K562 (cell line): ENCODE data around the gene VEGFA. TPM values are rescaled to one million over a fixed set of nuclear protein-coding genes. Genes with fewer than 3 reads are reported as not detected.
A peak's percentile ranks its signal among the peaks of the same experiment; 100 is the strongest.

Experiments used
- ARID2 ChIP-seq: fragments of 450-650 bp; IDR thresholded peaks from 2 replicates; pipeline ENCODE4 v1.6.1; 2017; ENCODE audit warnings: antibody characterized with exemption, mild to moderate bottlenecking
- ATF7 ChIP-seq: fragments of 450-650 bp; IDR thresholded peaks from 2 replicates; pipeline ENCODE4 v1.7.1; 2014; ENCODE audit warnings: mild to moderate bottlenecking, moderate library complexity
- BRCA1 ChIP-seq, 2 experiments: fragments of 450-650 bp in 1 of 2; sonication (generic) in 1 of 2; formaldehyde crosslinking in 1 of 2; IDR thresholded peaks; 2 replicates each; pipeline versions ENCODE4 v1.5.0 to v1.6.1; 2017 to 2020; ENCODE audit warnings: mild to moderate bottlenecking in 1 of 2, missing genetic modification reagents in 1 of 2
- BRD4 ChIP-seq: fragments of 200-600 bp; sonication (generic); IDR thresholded peaks from 2 replicates; pipeline ENCODE4 v1.6.1; 2017; ENCODE audit warnings: inconsistent platforms
- CHD2 ChIP-seq: IDR thresholded peaks from 2 replicates; pipeline ENCODE4 v1.6.1; 2011; ENCODE audit warnings: low read depth, low read length
- CREM ChIP-seq: IDR thresholded peaks from 2 replicates; pipeline ENCODE4 v1.6.1; 2014; ENCODE audit warnings: antibody characterized with exemption, low read depth
- GATAD2B ChIP-seq: fragments of 450-650 bp; IDR thresholded peaks from 2 replicates; pipeline ENCODE4 v1.6.1; 2017; ENCODE audit warnings: mild to moderate bottlenecking, borderline replicate concordance
- GTF2E2 ChIP-seq: fragments of 200-800 bp; sonication (Bioruptor generic); IDR thresholded peaks from 2 replicates; pipeline ENCODE4 v1.6.1; 2016; ENCODE audit warnings: missing genetic modification characterization, missing compliant biosample characterization
- HCFC1 ChIP-seq: IDR thresholded peaks from 2 replicates; pipeline ENCODE4 v1.6.1; 2012; ENCODE audit warnings: low read depth, low read length, improper control_type of control experiment
- HDAC1 ChIP-seq, 2 experiments: fragments of 450-650 bp; IDR thresholded peaks; 2 replicates each; pipeline ENCODE4 v1.6.1; 2016 to 2017; ENCODE audit warnings: inconsistent platforms in 1 of 2, mild to moderate bottlenecking in 1 of 2, moderate library complexity in 1 of 2
- KDM5B ChIP-seq: fragments of 200-600 bp; sonication (generic); IDR thresholded peaks from 2 replicates; pipeline ENCODE4 v1.6.1; 2012; ENCODE audit warnings: low read depth, mild to moderate bottlenecking, moderate library complexity, low read length, control low read depth, inconsistent platforms; ENCODE audit not compliant: insufficient replicate concordance
- L3MBTL2 ChIP-seq: fragments of 450-650 bp; IDR thresholded peaks from 2 replicates; pipeline ENCODE4 v1.6.1; 2016; ENCODE audit warnings: mild to moderate bottlenecking, moderate library complexity
- MLX ChIP-seq, 2 experiments: fragments of 450-650 bp in 1 of 2; sonication (generic) in 1 of 2; formaldehyde crosslinking; conservative IDR thresholded peaks; 2 replicates each; pipeline versions ENCODE4 v1.4.0 to v1.8.1; 2020 to 2022; ENCODE audit warnings: mild to moderate bottlenecking in 1 of 2, missing genetic modification reagents in 1 of 2
- NFE2 ChIP-seq: IDR thresholded peaks from 2 replicates; pipeline ENCODE4 v1.6.1; 2014; ENCODE audit warnings: antibody characterized with exemption, low read depth
- NFIX ChIP-seq: fragments of 250-450 bp; sonication (Bioruptor Pico); IDR thresholded peaks from 2 replicates; pipeline ENCODE4 v1.4.0; 2020; ENCODE audit warnings: low read depth, mild to moderate bottlenecking, moderate library complexity
- NONO ChIP-seq, 2 experiments: fragments of 200-400 bp in 1 of 2; fragments of 450-650 bp in 1 of 2; formaldehyde crosslinking in 1 of 2; IDR thresholded peaks; 2 replicates each; pipeline ENCODE4 v1.6.1; 2017; ENCODE audit warnings: low read depth in 2 of 2, mild to moderate bottlenecking in 2 of 2, moderate library complexity in 2 of 2, low read length in 1 of 2
- RUNX1 ChIP-seq: sonication (generic); IDR thresholded peaks from 2 replicates; pipeline ENCODE4 v1.6.1; 2016; ENCODE audit warnings: antibody characterized with exemption, low read depth
- SIRT6 ChIP-seq: IDR thresholded peaks from one replicate; pipeline ENCODE4 v1.6.1; 2012; ENCODE audit warnings: low read depth, mild to moderate bottlenecking, control low read depth, inconsistent platforms, low read length, moderate library complexity
- TAF1 ChIP-seq: IDR thresholded peaks from 2 replicates; pipeline ENCODE4 v1.6.1; 2011; ENCODE audit warnings: mild to moderate bottlenecking, low read length, moderate library complexity; ENCODE audit not compliant: insufficient read depth, control insufficient read depth, severe bottlenecking; ENCODE audit errors: extremely low read depth
- TEAD1 ChIP-seq, 2 experiments: fragments of 450-650 bp in 1 of 2; sonication (generic) in 1 of 2; formaldehyde crosslinking; IDR thresholded peaks; 2 replicates each; pipeline versions ENCODE4 v1.4.0 to v1.8.0; 2020 to 2022; ENCODE audit warnings: mild to moderate bottlenecking in 2 of 2, missing genetic modification reagents in 1 of 2
- TRIM25 ChIP-seq: fragments of 450-650 bp; IDR thresholded peaks from 2 replicates; pipeline ENCODE4 v1.7.0; 2016; ENCODE audit warnings: borderline replicate concordance
- ZBED1 ChIP-seq: IDR thresholded peaks from 2 replicates; pipeline ENCODE4 v1.6.1; 2014
- polyA plus RNA-seq, 8 experiments: library from polyadenylated mRNA; depleted of rRNA in 4 of 8; stranded (reverse) in 5 of 8; unstranded in 3 of 8; fragments of >200 nt; fragmentation: Nextera tagmentation in 2 of 8; fragmentation: Illumina TruSeq in 1 of 8; extraction: Ambion mirVana in 2 of 8; extraction: Trizol in 1 of 8; gene quantifications; 2 replicates each; pipeline versions ENCODE4 v1.2.1 to v1.2.3, GENCODE V29; 2011 to 2014; ENCODE audit warnings: inconsistent platforms in 1 of 8, missing spikeins in 1 of 8
- total RNA-seq, 7 experiments: library from RNA; depleted of rRNA in 6 of 7; stranded (reverse); fragments of >200 nt in 6 of 7; fragmentation: Illumina TruSeq in 2 of 7; extraction: Trizol in 2 of 7; gene quantifications; 2 replicates each; pipeline versions ENCODE4 v1.2.1 to v1.2.3, GENCODE V29; 2011 to 2021; ENCODE audit warnings: low replicate concordance in 1 of 7
- TF ChIP-seq, protein P1 (sequence below), 2 experiments: fragments of 450-650 bp in 1 of 2; sonication (generic) in 1 of 2; formaldehyde crosslinking in 1 of 2; IDR thresholded peaks in 1 of 2; conservative IDR thresholded peaks in 1 of 2; 2 replicates each; pipeline versions ENCODE4 v1.6.1 to v1.8.1; 2016 to 2023; ENCODE audit warnings: mild to moderate bottlenecking in 2 of 2, moderate library complexity in 2 of 2, inconsistent platforms in 1 of 2, missing genetic modification reagents in 1 of 2

The VEGFA gene
- total and polyA plus RNA-seq, 9 of the 15 experiments (the other 6 are each of a cell fraction or from before 2014, with no cell fraction given), result 14.0 to 271 (median 124) TPM

GRCh38 chr6:43771858-43772680 is 2.1 kb downstream of the VEGFA start (continued):
- TF ChIP-seq, protein P1, sequence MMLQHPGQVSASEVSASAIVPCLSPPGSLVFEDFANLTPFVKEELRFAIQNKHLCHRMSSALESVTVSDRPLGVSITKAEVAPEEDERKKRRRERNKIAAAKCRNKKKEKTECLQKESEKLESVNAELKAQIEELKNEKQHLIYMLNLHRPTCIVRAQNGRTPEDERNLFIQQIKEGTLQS (IDR thresholded peaks at IDR 0.05), result peak; percentile 66; the same call in 1 of the 2 replicates
- TF ChIP-seq, protein P1 (CRISPR knock-in tag; conservative IDR thresholded peaks at IDR 0.05), result peak; percentile 82; the same call in 1 of the 2 replicates
- TF ChIP-seq ARID2 (0 out of 2 replicates have a peak, but pooled peaks have one; percentile 29), L3MBTL2 (peak; percentile 87), TEAD1 (CRISPR knock-in tag; IDR thresholded peaks at IDR 0.05) (0 out of 4 replicates have a peak, but pooled peaks have one; percentile 22 to 28), HCFC1 (peak; percentile 47), GATAD2B (peak; percentile 35; the same call in 1 of the 2 replicates), SIRT6 (peak; percentile 44), NFIX (peak; percentile 6; the same call in 1 of the 2 replicates), NONO (IDR thresholded peaks at IDR 0.05; ENCODE audit: low read depth in 2 of 2, low read length in 1 of 2) (peak in 1 of 2 experiments; percentile 36; a peak in 1 of 4 replicates), NFE2 (0 out of 2 replicates have a peak, but pooled peaks have one; percentile 9), BRCA1 (IDR thresholded peaks at IDR 0.05) (no peak), BRCA1 (CRISPR knock-in tag; IDR thresholded peaks at IDR 0.05) (peak; percentile 22; the same call in 1 of the 2 replicates), CHD2 (peak; percentile 48; the same call in 1 of the 2 replicates), TAF1 (peak; percentile 62), CREM (peak; percentile 71), HDAC1 (IDR thresholded peaks at IDR 0.05) (peak in 1 of 2 experiments; percentile 12; a peak in 1 of 4 replicates), ATF7 (peak; percentile 54), RUNX1 (no peak), MLX (CRISPR knock-in tag; conservative IDR thresholded peaks at IDR 0.05) (0 out of 4 replicates have a peak, but pooled peaks of 1 of the 2 experiments have one; percentile 40), BRD4 (peak; percentile 70), KDM5B (peak; percentile 5), TRIM25 (peak; percentile 90), GTF2E2 (tag) (no peak), ZBED1 (0 out of 2 replicates have a peak, but pooled peaks have one; percentile 18)
